ENCODE measurements around the gene APOC4. TPM values are rescaled to one million over a fixed set of nuclear protein-coding genes. Genes with fewer than 3 reads are reported as not detected.
A peak's percentile ranks its signal among the peaks of the same experiment; 100 is the strongest.

Gene APOC4
- total RNA-seq, 4 donors from 2014 or later, result not detected

DNA sequence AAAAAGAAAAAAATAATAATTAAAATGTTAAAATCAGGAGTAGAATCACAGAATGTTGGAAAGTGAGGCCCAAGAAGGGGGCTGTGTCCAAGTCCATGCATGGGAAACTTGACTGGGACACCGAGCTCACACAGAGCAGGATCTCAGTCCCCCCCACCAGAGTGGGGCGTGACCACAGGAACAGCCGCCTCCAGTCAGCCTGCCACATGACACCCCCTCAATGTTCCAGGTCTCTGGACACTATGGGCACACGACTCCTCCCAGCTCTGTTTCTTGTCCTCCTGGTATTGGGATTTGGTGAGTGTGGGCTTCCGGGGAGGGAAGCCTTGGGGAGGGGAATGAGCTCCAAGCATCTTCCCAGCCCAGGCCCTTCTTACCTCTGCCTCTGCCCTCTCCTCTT lies 6.2 kb downstream of the APOC4 start:
- Histone ChIP-seq H3K4me1 (peaks cover 0 to 5% (median 0%) of the 10 kb centered on the region in 4 donors), H3K27ac (no peak overlapping the region), H3K27me3 (no peaks in the 10 kb centered on the region), H3K36me3 (peaks cover 0 to 11% (median 0%) of the 10 kb centered on the region in 3 donors), H3K9me3 (no peaks in the 10 kb centered on the region), H3K4me3 (no peak overlapping the region)
- no peak for DNase-seq
- TF ChIP-seq POLR2A (IDR thresholded peaks at IDR 0.05), result no peak
- TF ChIP-seq, protein P1, sequence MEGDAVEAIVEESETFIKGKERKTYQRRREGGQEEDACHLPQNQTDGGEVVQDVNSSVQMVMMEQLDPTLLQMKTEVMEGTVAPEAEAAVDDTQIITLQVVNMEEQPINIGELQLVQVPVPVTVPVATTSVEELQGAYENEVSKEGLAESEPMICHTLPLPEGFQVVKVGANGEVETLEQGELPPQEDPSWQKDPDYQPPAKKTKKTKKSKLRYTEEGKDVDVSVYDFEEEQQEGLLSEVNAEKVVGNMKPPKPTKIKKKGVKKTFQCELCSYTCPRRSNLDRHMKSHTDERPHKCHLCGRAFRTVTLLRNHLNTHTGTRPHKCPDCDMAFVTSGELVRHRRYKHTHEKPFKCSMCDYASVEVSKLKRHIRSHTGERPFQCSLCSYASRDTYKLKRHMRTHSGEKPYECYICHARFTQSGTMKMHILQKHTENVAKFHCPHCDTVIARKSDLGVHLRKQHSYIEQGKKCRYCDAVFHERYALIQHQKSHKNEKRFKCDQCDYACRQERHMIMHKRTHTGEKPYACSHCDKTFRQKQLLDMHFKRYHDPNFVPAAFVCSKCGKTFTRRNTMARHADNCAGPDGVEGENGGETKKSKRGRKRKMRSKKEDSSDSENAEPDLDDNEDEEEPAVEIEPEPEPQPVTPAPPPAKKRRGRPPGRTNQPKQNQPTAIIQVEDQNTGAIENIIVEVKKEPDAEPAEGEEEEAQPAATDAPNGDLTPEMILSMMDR (IDR thresholded peaks at IDR 0.05), result no peak

DNA sequence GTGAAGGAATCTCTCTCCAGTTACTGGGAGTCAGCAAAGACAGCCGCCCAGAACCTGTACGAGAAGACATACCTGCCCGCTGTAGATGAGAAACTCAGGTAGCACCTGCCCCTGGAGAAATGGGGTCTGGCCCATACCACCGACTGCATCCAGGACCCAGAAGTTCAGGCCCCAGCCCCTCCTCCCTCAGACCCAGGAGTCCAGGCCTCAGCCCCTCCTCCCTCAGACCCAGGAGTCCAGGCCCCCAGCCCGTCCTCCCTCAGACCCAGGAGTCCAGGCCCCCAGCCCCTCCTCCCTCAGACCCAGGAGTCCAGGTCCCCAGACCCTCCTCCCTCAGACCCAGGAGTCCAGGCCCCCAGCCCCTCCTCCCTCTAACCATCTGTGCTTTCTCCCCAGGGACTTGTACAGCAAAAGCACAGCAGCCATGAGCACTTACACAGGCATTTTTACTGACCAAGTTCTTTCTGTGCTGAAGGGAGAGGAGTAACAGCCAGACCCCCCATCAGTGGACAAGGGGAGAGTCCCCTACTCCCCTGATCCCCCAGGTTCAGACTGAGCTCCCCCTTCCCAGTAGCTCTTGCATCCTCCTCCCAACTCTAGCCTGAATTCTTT lies 6.8 kb downstream of the APOC4 start:
- TF ChIP-seq, protein P1 (IDR thresholded peaks at IDR 0.05), result no peak
- TF ChIP-seq POLR2A (IDR thresholded peaks at IDR 0.05), result no peak
- Histone ChIP-seq H3K4me1 (peaks cover 0 to 11% (median 0%) of the 10 kb centered on the region in 4 donors), H3K9me3 (no peaks in the 10 kb centered on the region), H3K27ac (no peak overlapping the region), H3K36me3 (peaks cover 0 to 11% (median 0%) of the 10 kb centered on the region in 3 donors), H3K27me3 (no peaks in the 10 kb centered on the region), H3K4me3 (no peak overlapping the region)
- DNase-seq, result no peak

DNA sequence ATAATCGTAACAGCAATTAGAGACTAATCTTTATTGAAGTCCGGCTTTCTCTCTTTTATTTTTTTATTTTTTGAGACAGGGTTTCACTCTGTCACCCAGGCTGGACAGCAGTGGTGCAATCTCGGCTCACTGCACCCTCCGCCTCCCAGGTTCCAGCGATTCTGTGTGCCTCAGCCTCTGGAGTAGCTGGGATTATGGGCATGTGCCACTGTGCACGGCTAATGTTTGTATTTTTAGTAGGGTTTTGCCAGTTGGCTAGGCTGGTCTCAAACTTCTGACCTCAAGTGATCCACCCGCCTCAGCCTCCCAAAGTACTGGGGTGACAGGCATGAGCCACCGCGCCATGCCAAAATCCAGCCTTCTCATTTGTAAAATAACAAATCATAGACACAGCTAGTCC lies 7.5 kb downstream of the APOC4 start:
- Histone ChIP-seq H3K27ac (no peak overlapping the region), H3K4me3 (no peak overlapping the region), H3K27me3 (no peaks in the 10 kb centered on the region), H3K36me3 (peaks cover 0 to 11% (median 0%) of the 10 kb centered on the region in 3 donors), H3K4me1 (peaks cover 0 to 17% (median 2%) of the 10 kb centered on the region in 4 donors), H3K9me3 (no peaks in the 10 kb centered on the region)
- TF ChIP-seq, protein P1 (IDR thresholded peaks at IDR 0.05), result no peak
- no peak for TF ChIP-seq POLR2A (IDR thresholded peaks at IDR 0.05)
- DNase-seq, result no peak

DNA sequence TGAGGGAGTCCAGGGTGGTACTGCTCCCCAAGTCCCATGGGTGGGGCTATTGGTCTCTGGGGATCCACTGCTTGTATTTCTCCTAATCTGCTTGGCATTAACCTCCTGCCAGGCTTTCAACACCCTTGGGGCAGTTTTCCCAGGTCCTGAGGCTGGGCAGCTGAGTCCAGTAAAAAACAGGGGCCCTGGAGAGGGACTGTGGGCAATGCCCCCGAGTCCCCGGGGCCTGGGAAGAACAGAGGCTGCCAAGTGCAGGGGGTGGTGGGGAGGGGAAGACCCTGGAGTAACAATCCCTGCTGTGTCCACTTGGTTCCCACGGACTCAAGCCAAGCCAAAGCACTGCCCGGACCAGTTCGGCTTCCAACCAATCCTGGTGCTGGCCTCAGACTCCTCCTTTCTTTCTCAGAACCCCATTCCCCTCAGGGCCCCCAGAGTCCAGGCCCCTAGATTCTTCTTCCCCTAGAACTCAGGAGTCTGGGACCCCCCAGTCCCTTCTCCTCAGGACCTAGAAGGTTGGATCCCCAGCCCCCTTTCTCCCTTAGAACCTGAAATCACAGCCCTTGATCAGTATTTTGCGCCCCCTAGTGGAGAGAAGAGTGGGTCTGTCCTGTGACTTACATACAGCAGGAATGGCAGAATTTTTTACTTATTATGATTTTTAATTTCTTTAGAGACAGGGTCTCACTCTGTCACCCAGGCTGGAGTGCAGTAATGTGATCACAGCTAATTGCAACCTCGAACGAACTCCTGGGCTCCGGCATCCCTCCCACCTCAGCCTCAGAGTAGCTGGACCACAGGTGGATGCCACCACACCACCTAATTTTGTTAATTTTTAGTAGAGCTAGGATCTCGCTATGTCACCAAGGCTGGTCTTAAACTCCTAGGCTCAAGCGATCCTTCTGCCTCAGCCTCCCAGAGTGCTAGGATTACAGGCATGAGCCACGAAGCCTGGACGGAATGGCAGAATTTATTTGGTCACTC lies 9.4 kb downstream of the APOC4 start:
- Histone ChIP-seq H3K27me3 (no peaks in the 10 kb centered on the region), H3K9me3 (no peaks in the 10 kb centered on the region), H3K4me1 (peaks cover 0 to 24% (median 9%) of the 10 kb centered on the region in 4 donors), H3K4me3 (no peak overlapping the region), H3K27ac (no peak overlapping the region), H3K36me3 (peaks cover 0 to 11% (median 0%) of the 10 kb centered on the region in 3 donors)
- peak in 2 of 3 donors; percentile 74 to 82 for DNase-seq
- TF ChIP-seq, protein P1 (IDR thresholded peaks at IDR 0.05), result peak; percentile 72 to 91 (median 76)
- TF ChIP-seq POLR2A (IDR thresholded peaks at IDR 0.05), result no peak

DNA sequence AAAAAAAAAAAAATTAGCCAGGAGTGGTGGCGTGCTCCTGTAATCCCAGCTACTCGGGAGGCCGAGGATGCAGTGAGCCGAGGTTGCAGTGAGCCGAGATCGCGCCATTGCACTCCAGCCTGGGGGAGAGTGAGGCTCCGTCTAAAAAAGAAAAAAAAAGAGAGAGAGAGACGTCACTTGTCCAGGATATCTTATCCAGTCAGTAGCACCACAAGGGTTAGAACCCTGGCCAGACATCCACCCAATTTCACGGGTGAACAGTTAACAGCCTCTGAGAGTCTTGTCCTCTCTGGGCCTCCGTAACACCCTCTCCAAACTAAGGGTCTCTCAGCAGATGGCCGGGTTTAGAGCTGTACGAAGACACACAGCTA lies 12.2 kb downstream of the APOC4 start:
- DNase-seq, result no peak
- peak overlapping the region; percentile 87 to 97 (median 94) for H3K27ac ChIP-seq
- H3K4me1 ChIP-seq, result peaks cover 0 to 32% (median 15%) of the 10 kb centered on the region in 4 donors
- H3K36me3 ChIP-seq, result peaks cover 0 to 11% (median 0%) of the 10 kb centered on the region in 3 donors
- H3K9me3 ChIP-seq, result no peaks in the 10 kb centered on the region
- no peaks in the 10 kb centered on the region for H3K27me3 ChIP-seq
- no peak for TF ChIP-seq POLR2A (IDR thresholded peaks at IDR 0.05)
- TF ChIP-seq, protein P1 (IDR thresholded peaks at IDR 0.05), result no peak
- peak overlapping the region; percentile 86 to 99 (median 91) for H3K4me3 ChIP-seq
